K562 (cell line): ENCODE data around the gene TPCN1. TPM values are rescaled to one million over a fixed set of nuclear protein-coding genes. Genes with fewer than 3 reads are reported as not detected.
A peak's percentile ranks its signal among the peaks of the same experiment; 100 is the strongest.

ENCODE experiments used
- ARID1B ChIP-seq: fragments of 450-650 bp; IDR thresholded peaks from 2 replicates; pipeline ENCODE4 v1.6.1; 2016; ENCODE audit warnings: antibody characterized with exemption, mild to moderate bottlenecking, inconsistent platforms
- ATF7 ChIP-seq: fragments of 450-650 bp; IDR thresholded peaks from 2 replicates; pipeline ENCODE4 v1.7.1; 2014; ENCODE audit warnings: mild to moderate bottlenecking, moderate library complexity
- CBX8 ChIP-seq: fragments of 200-600 bp; sonication (generic); IDR thresholded peaks from 2 replicates; pipeline ENCODE4 v1.6.1; 2012; ENCODE audit warnings: borderline replicate concordance, mixed run types, low read depth, mild to moderate bottlenecking, moderate library complexity, mixed read lengths, low read length, control low read depth, inconsistent platforms; ENCODE audit not compliant: poor library complexity, severe bottlenecking; ENCODE audit errors: extremely low read depth
- CC2D1A ChIP-seq: fragments of 450-650 bp; IDR thresholded peaks from 2 replicates; pipeline ENCODE4 v1.6.1; 2017; ENCODE audit warnings: mild to moderate bottlenecking
- CXXC5 ChIP-seq: fragments of 250-450 bp; sonication (Bioruptor Pico); IDR thresholded peaks from 2 replicates; pipeline ENCODE4 v1.8.0; 2022; ENCODE audit warnings: inconsistent platforms, mild to moderate bottlenecking, moderate library complexity
- DPF2 ChIP-seq: fragments of 450-650 bp; IDR thresholded peaks from 2 replicates; pipeline ENCODE4 v1.6.1; 2016
- ETV1 ChIP-seq: fragments of 450-650 bp; conservative IDR thresholded peaks from 2 replicates; pipeline ENCODE4 v1.6.1; 2016; ENCODE audit warnings: missing genetic modification characterization, control low read depth, low read depth, missing compliant biosample characterization
- HMBOX1 ChIP-seq: sonication (generic); IDR thresholded peaks from 2 replicates; pipeline ENCODE4 v1.6.1; 2016
- NR0B1 ChIP-seq: fragments of 450-650 bp; IDR thresholded peaks from one replicate; pipeline ENCODE4 v1.6.1; 2018; ENCODE audit warnings: mild to moderate bottlenecking, moderate library complexity; ENCODE audit not compliant: partially characterized antibody
- PHF20 ChIP-seq: fragments of 450-650 bp; IDR thresholded peaks from 2 replicates; pipeline ENCODE4 v1.6.1; 2018; ENCODE audit not compliant: partially characterized antibody
- SMARCA5 ChIP-seq: fragments of 450-650 bp; IDR thresholded peaks from 2 replicates; pipeline ENCODE4 v1.6.1; 2016
- STAT5B ChIP-seq: fragments of 250-450 bp; sonication (Bioruptor Pico); IDR thresholded peaks from 2 replicates; pipeline ENCODE4 v1.8.0; 2021; ENCODE audit warnings: mild to moderate bottlenecking, inconsistent platforms
- ZFX ChIP-seq: sonication (generic); formaldehyde crosslinking; IDR thresholded peaks from 2 replicates; pipeline ENCODE4 v1.8.0; 2022; ENCODE audit warnings: mild to moderate bottlenecking, missing genetic modification reagents, moderate library complexity
- polyA plus RNA-seq, 8 experiments: library from polyadenylated mRNA; depleted of rRNA in 4 of 8; stranded (reverse) in 5 of 8; unstranded in 3 of 8; fragments of >200 nt; fragmentation: Nextera tagmentation in 2 of 8; fragmentation: Illumina TruSeq in 1 of 8; extraction: Ambion mirVana in 2 of 8; extraction: Trizol in 1 of 8; gene quantifications; 2 replicates each; pipeline versions ENCODE4 v1.2.1 to v1.2.3, GENCODE V29; 2011 to 2014; ENCODE audit warnings: inconsistent platforms in 1 of 8, missing spikeins in 1 of 8
- total RNA-seq, 7 experiments: library from RNA; depleted of rRNA in 6 of 7; stranded (reverse); fragments of >200 nt in 6 of 7; fragmentation: Illumina TruSeq in 2 of 7; extraction: Trizol in 2 of 7; gene quantifications; 2 replicates each; pipeline versions ENCODE4 v1.2.1 to v1.2.3, GENCODE V29; 2011 to 2021; ENCODE audit warnings: low replicate concordance in 1 of 7

The TPCN1 gene
- total and polyA plus RNA-seq, 9 of the 15 experiments (the other 6 are each of a cell fraction or from before 2014, with no cell fraction given), result 0.80 to 23.8 (median 7.4) TPM

- TF ChIP-seq NR0B1 (no peak), ZFX (CRISPR knock-in tag) (no peak), ATF7 (peak; percentile 53), CBX8 (no peak), CXXC5 (peak; percentile 54), CC2D1A (0 out of 2 replicates have a peak, but pooled peaks have one; percentile 28), ARID1B (peak; percentile 86), STAT5B (CRISPR knock-in tag) (no peak), DPF2 (peak; percentile 87), PHF20 (no peak), HMBOX1 (no peak), SMARCA5 (peak; percentile 9; the same call in 1 of the 2 replicates), ETV1 (tag) (0 out of 2 replicates have a peak, but pooled peaks have one; percentile 38)
These were observed 10.2 kb downstream of the TPCN1 start (continued) for GRCh38 chr12:113231235-113232088.
